Heart left ventricle (tissue), 13 donors: ENCODE data around the gene SMAD3.

Source experiments
- CTCF ChIP-seq, 12 donors: fragments of 200-600 bp; sonication (generic) in 4 of 12; IDR thresholded peaks; one replicate each; pipeline versions ENCODE4 v1.5.0 to v1.8.0; 2018 to 2022; ENCODE audit warnings: antibody characterized with exemption in 12 of 12, mild to moderate bottlenecking in 5 of 12
- POLR2A ChIP-seq, 2 donors: fragments of 450-650 bp; IDR thresholded peaks; one replicate each; pipeline ENCODE4 v1.6.1; 2017; ENCODE audit warnings: antibody characterized with exemption in 2 of 2, mild to moderate bottlenecking in 2 of 2, moderate library complexity in 2 of 2
- donor health status: ischemic (EF 13 %, LVEDD 7.1; RV severe dilation, severe dysfunction).
- donor health status: DM: no; HTN: yes; CAD: no.
- donor health status: DM: no; HTN: no; CAD: no.
- donor health status: ischemic (EF 25% LVEDD 6.9; RV normal size, moderate dysfunction).
- donor health status: ischemic (EF 25% LVEDD 5.7; RV mildly dilated, moderate dysfunction).
- donor health status: ischemic (EF 35%, LVEDD 5.7; RV mildly dilated, moderate dysfunction).
- donor health status: nonischemic (EF 11% LVEDD 7.7; RV severe dilation, severe dysfunction).
- donor health status: DM: yes; HTN: yes; CAD: no.
- donor health status: PGD.
- donor health status: ischemic (EF 29% LVEDD 5.4; RV normal size, mild dysfunction).
- donor health status: nonischemic (EF 23%, LVEDD 6.1; RV moderate dilation, normal function).

- TF ChIP-seq POLR2A (IDR thresholded peaks at IDR 0.05) (no peak), CTCF (IDR thresholded peaks at IDR 0.05) (no peak)
Measured at GRCh38 chr15:67202991-67203390, 137.6 kb downstream of the SMAD3 start.
